Activated CD4-positive, alpha-beta T cell treated with anti-CD3 and anti-CD28 coated beads, Interleukin-2, amount 50 U/mL, for 1 hour (primary cell): ENCODE results near the gene AREL1.
A peak's percentile ranks its signal among the peaks of the same experiment; 100 is the strongest.

ENCODE experiments used
- DNase-seq: peaks from one replicate; pipeline ENCODE4 v3.0.0-alpha.2; 2020

AREL1 gene

DNA sequence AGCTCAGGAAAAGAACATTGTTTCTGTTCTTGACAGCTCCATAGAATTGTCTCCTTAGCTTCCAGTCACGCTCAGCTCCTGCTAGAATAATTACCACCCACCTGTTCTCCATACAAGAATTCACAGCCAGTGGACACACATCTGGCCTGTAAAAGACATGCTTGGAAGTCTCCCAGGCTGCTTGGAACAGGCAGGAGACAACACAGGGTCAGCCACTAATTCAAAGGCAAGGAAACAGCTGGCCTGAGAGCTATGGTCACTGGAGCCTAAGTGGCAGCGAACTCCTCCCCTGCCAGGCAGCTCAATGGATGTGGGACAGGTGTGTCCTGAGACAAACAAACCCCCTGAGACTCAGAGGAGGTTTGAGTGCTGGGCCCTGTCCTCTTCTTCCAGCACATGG, 77.9 kb downstream of the AREL1 start:
- DNase-seq, result no peak

DNA sequence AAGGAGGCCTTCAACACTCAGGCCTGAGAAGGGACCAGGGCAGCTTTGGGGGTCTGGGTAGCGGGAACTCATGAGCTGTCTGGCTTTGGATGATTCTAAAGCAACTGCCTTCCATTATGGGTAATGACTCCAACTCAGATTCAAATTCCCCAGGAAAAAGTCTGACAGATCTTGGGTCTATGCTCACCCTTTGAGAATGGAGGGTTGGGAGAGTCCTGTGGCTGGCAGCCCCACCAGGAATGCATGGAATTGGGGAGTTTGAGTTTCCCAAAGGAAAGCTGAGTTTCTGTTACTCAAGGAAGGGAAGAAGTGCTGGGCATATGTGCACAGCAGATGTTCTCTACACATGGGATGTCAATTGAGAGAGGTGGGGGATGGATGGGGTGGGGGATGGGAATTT, 78.4 kb downstream of the AREL1 start:
- no peak for DNase-seq

DNA sequence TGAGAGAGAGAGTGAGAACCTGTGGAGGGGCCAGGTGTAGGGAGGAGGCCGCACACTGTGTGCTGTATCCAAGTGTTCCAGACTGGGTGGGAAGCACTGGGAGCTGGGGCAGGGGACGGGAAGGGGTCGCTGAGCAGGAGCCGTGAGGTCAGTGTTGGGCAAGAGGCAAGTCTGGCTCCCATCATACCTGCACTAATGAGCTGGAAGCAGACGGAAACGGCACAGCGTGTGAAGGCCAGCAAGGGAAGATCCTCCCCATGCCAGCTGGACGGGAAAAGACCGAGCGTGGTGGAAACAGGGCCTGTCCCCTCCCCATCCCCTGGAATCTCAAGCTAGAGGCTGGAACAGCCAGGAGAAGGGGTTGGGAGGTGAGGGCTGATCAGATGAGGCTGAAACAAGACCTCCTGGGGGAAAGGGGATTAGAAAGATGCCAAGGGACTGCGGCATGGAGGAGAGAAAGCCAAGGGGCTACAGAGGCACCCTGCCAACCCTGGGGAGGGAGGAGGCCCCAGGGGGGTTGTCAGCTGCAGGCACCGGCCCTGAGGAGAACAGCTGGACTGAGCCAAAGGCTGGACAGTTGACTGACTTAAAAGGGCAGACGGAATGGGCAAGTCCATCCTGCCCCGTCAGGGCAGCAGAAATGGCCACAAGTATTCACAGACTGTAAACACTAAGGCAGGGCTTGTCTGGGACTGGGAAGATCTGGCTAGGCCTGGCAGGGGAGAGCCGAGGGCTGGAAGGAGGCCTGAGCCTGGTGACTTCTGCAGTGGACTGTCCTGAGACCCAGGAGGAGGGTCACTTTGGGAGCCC, 81.8 kb downstream of the AREL1 start:
- DNase-seq, result no peak

DNA sequence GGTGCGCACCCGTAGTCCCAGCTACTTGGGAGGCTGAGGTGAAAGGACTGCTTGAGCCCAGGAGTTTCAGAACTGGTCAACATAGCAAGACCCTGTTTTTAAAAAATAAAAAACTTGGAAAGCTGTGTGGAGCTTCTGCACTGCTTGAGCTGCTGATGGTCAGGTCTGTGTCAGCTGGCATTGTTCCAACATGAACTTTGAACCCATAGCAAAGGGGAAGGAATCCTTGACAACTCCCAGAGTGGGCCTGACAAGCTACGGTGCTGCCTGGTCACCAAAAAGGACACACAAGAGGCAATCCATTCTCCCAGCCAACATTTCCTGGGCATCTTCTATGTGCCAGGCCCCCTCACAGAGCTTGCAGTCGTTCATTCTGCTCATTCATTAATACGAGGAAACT, 84.5 kb downstream of the AREL1 start:
- no peak for DNase-seq

DNA sequence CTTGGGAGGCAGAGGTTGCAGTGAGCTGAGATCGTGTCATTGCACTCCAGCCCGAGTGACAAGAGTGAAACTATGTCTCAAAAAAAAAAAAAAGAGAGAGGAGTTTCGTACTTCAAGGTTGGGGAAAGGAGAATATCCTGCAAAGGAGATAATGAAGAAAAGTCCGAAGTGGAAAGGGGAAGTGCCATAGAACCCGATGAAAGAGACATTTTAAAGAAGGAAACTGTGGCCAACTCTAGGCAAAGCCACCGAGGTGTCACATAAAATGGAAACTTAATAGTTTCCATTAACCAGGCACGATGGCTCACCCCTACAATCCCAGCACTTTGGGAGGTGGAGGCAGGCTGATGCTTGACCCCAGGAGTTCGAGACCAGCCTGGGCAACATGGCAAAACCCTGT, 85.8 kb downstream of the AREL1 start:
- no peak for DNase-seq

DNA sequence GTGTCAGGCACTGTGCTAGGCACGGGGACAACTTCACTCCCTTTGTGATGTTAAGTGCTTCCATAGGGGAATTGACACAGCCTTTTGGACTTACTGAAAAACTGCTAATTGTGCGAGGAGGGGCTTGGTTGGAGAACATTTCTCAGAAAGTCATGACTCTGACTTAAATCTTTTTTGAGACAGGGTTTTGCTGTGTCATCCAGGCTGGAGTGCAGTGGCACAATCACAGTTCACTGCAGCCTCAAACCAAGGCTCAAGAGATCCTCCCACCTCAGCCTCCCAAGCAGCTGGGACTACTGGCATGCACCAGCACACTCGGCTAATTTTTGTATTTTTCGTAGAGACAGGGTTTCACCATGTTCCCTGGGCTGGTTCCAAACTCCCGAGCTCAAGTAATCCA, 90.6 kb downstream of the AREL1 start:
- no peak for DNase-seq

DNA sequence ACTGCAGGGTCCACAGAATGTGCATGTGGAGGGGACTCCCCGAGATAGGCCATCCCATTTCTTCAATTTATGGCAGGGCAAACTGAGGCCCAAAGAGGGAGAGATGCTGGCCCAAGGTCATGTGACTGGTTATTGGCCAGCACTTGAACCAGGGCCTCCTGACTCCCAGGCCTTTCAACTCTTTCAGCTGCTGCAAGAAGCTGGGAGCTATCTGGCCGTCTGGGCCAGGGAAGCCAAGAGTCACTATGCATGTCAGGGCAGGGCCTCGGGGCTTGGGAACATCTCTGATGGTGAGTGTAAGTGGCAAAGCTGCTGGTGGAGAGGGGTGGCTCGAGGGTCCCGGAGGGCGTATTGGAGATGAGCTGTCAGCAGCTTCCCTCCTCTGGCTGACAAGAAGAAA, 91.3 kb downstream of the AREL1 start:
- no peak for DNase-seq

DNA sequence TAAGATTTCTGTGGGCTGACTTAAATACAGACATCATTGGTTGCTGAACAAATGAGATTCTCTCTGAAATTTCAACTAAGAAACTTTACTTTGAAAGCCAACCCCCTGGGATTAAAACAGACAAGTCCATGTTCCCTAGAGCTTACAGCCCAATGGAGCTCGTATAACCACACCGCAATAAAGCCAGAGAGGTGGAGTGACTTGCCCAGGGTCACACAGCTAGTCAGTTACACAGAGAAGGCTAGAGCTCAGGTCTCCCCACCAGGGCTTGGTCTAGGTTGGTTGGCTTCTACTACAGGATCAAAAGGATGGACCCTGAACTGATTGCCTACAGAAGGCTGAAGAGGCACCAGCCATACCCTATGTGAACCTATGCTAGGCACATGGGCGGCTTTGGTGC, 92.0 kb downstream of the AREL1 start:
- DNase-seq, result no peak

DNA sequence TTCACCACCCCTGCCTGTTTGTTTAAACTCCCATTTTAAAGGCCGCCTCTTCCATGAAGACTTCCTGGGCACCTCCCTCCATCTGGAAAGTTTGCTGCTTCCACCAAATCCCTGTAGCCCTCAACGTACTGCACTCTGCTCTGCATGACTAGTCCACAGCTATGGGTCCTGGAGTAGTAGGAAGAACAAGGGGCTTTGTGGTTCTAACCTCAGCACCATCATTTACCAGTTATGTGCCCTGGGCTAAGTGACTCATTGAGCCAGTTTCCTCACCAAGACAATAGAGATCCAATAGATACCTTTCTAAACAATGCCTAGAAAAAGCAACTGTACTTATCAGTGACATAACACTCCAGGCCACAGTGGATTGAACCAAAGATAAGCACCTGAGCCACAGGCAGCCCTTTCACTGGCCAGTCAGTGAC, 92.4 kb downstream of the AREL1 start:
- no peak for DNase-seq

DNA sequence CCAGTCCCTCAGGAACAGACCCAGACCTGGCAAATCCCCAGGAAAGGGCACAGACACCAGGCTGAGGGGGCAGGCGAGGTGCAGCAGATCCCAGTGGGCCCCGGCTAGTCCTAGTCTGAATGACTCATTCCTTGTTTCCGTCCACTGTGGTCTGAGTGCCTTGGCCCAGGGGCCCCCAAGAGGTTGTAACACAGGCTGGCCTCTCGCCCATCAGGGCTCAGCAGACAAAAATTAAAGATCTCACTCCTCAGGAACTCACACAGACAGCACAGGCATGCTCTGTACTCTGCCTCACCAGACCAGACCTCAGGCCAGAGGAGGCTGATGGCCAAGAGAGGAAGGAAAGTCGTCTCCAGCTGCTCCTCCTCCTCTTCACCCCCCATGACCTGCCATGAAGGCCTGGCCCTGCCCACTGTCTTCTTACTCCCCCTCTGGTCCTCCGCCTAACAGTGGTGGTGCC, 93.2 kb downstream of the AREL1 start:
- DNase-seq, result no peak

DNA sequence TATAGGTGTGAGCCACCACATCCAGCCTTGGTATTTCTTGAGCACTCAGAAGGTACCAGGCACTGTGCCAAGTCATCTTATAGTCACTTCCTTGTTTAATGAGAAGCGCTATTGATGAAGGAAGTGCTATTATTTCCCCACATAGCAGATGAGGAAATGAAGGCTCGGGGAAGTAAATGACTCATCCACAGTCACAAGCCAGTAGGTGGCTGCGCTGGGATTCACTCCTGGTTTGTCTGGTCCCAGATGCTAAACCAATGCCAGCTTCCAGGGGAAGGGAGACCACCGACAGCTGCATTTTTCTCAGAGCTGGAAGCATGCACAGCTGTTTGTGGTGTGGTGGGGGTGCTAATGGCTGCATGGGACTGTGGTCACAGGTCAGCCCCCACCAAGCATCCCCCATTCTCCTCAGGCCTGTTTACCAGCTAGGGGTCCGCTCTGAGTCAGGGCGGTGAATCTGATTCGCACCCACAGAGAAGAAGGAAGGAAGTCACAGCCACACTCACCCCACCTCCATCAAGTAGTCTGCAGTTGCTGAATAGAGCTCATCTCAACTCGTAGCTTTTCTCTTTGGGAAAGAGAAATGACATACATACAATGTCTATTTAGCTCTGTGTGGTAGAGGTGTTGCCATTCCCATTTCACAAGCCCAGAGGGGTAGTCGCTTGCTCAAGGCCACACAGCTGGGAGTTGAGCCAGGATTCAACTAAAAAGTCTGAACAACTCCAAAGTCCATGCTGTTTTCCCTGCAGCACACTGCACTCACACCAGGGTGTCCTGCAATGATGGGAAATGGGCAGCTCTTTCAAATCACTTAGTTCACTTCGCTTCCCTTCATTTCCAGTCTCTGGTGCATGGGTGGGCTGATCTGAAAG, 94.6 kb downstream of the AREL1 start:
- peak; percentile 43 for DNase-seq

DNA sequence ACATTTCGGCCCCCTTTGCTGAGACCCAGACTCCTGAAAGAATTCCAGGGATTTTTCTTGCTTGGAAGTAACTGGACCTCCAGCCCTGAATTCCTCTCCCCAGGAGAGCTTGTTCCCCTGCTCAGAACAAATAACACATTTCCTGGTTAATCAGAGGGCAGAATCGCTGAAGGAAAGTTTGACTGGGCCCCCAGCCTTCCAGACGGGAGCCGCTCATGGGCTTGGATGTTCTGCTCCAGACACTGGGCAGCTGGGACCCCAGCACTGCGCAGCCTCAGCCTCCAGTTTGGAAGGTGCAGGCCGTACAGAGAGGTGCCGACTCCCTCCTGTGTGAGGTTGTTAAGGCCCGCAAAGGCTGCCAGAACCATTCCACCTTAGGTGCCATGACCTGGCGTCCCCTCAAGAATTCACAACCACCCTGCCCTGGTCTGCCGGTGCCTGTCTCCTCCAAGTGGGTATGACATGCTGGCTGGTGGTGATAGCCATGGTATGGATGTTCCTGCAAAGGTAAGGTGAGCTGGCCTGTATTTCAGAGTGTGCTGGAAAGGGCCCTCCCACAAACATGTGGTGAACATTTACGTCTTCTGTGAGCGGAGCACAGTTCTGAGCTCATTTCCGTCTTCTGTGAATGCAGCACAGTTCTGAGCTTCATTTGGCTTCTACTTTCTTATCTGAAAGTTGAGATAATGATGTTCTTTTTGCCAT, 95.7 kb downstream of the AREL1 start:
- DNase-seq, result no peak

DNA sequence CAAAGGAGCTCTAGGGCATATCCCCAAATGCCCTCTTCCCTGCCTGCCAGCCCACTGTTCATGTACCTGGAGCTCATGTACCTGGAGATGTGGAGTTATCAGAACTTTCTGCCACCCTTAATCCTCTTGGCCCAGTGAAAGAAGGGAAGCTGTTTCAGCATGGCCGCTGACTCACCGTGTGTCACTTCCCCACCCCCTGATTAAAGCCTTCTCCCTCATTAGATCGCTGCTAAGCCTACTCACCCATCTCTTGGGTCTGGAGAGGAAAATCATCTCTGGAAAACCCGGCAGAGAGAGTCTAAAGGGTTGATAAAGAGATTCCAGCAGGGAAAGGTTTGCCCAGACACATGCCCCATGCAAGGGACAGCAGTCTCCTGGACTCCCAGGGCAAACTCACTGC, 96.4 kb downstream of the AREL1 start:
- DNase-seq, result no peak

DNA sequence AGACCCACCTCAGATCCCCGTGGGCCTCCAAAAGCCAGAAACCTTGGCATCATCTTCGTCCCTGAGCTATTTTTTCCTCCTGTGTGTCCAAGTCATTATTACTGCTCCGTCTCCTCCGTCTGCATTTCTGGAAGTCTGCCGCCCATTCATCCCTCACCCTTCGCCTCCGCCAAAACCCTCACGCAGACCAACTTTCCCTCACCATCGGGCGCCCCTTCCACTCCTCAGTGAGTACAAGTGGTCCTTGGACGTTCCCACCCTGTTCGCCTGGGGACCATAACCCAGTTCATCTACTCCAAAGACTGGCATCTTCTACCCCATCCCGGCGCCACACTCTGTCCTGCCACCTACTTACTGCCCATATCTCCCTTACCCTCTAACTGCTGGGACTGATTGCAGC, 97.1 kb downstream of the AREL1 start:
- DNase-seq, result no peak

DNA sequence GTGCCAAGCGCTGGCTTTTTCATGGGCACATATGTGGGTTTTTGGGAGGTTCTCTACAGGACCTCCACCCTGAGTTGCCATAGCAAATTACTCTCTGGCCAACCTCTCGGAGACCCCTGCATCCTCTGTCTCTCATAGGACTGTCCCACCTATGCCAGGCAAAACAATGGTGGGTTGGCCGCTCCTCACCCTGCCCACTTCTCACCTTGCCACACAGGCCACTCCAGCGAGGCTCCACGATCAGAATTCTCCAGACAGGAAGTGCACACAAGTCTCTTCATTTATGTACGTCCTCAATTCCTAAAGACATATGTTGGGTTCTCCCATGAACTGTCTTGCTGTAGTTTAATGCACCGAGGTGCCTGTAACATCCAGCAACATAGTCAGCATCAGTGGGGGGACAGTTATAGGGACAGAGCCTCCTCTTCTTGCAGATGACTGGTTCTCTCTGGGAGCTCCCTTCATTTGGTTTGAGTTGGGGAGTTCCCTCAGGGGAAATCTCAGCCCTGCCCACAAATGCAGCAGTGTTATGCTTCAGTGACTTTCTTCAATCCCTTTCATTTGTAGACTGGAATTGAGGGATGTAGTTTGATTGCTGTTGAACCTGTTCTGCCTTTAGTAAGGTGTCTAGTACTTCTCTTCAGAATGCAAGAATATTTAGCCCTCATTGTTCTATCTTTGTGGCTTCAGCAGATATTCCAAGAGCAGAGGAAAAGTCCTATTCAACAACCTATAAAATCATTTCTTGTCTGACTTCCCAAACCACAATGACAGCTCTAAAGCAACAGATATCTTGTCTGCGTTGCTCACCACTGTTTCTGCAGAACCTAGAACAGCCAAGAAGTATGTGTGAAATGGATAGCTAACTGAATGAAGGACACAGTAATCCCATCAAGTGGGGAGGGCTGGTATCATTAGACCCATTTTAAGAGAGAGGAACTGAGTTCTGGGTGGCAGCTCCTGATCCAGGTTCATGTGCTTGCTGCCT, 98.1 kb downstream of the AREL1 start:
- no peak for DNase-seq

DNA sequence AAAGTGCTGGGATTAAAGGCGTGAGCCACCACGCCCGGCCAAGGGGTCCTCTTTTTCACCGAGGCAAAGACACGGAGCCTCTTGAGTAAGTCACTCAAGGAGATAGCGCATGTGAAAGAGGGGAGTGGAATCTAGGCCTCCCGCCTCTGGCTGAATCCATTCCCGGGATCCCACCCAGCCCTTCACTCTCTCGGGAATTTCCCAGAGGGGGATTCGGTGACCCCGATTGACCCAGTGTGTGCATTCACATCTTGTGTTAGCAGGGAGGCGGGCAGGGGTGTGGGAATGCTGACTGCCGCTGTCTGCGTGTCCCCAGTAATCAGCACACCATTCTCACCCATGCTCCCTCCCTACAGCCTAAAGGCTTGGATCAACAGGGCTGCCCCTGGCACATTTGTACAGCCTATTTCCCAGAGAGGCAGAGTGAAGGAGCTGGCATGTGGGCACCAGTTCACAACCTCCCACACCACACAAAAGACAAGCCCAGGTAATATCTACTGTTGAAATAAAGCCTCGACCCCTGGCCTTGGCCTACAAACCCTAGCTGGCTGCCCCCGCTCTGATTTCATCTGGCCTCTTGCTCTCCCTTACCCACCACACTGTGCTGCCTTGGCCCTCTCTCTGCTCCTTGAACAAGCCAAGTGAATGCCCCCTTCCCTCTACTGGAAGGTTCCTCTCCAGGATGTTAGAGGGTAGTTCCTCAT, 99.5 kb downstream of the AREL1 start:
- no peak for DNase-seq

DNA sequence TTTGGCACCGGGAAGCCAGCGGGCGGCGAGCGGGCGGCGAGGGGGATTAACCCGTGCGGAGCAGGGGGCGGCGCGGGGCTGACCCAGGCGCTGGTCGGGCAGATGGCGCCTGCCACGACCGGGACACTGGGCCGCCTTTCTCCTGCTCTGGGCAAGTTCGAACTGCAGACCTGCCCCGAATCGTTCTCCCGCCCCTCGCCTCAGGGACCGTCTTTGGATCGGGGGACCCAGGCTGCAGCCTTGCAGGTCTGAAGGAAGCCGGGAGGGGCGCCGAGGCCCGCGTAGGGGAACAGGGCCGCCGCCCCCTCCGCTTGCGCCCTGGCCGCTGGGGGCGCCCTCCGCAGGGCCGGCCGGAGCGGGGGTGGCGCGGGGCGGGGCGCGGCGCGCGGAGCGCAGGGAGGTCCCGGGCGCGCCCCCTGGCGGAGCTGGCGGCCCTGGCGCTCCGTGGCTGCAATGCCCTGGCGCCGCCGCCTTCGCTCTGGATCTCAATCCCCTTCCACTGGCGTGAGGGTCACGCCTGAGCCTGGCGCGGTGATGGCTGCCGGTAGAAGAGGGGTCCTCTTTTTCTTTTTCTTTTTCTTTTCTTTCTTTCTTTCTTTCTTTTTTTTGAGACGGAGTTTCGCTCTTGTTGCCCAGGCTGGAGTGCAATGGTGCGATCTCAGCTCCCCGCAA, 100.4 kb downstream of the AREL1 start:
- peak; percentile 82 for DNase-seq

DNA sequence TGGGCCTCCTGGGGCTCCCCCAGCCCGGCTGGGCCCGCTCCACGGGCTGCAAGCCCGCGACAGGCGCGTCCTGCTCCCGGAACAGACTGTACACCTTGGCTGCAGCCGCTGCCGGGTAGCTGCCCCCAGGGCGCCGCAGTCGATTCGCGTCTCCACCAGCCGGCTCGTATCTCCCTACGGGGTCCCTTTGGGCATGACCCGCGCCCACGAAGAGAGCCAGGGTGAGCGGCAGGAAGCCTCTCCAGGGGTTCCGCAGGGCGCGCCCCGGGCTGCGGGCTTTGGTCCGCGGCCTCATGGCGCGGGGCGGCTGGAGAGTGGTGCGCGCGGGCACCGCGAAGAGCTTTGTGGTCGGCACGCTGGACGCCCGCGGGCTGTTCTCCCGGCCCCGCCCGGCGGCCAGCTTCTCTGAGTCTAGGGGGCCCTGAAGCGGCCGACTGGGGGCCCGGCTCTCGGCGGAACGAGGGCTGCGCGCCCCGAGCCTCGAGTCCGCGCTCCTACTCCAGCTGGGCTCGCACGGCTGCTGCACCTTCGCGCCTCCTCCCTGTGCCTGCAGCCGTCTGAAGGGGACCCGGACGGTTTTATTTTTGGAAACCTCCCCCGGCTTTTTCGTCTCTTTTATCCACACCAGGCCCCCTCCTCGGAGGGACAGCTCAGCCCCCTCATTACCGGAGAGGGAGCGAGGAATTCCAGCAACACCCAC, 101.1 kb downstream of the AREL1 start, which contains the start of gene LTBP2:
TSS of gene LTBP2 (minus strand) at position 588 of the 700 bp plus-strand sequence. CDS start at position 295, 293 bp downstream.
- no peak for DNase-seq
